Measurements from ENCODE around the gene TSEN15.

GRCh38 chr1:184022668-184023067 lies 28.9 kb upstream of the TSEN15 start:
- TF ChIP-seq CTCF (IDR thresholded peaks at IDR 0.05; ENCODE audit: low read depth, low read length, poor library complexity, severe bottlenecking), result no peak
- TF ChIP-seq EZH2phosphoT487 (IDR thresholded peaks at IDR 0.05; ENCODE audit: borderline replicate concordance, low read length), result no peak
